HG02623 (cell line): Measurements from ENCODE around the gene SOS1.
A peak's percentile ranks its signal among the peaks of the same experiment; 100 is the strongest.
"Not testable (repeated sequence)": the region's sequence is repeated elsewhere in the genome, so short reads cannot be mapped to it uniquely, and the experiment has no call there.

Experiments used
- ATAC-seq: cut with Tn5 transposase; IDR thresholded peaks from one replicate; pipeline ENCODE4 v1.9.1; 2021; ENCODE audit warnings: moderate library complexity; ENCODE audit not compliant: unreplicated experiment

Gene SOS1

GRCh38 chr2:39120771-39121522 is at the start of gene SOS1:
TSS of gene SOS1 (minus strand) at chr2:39121051. CDS start at chr2:39120422, 629 bp downstream.
- peak; percentile 41 for ATAC-seq

DNA sequence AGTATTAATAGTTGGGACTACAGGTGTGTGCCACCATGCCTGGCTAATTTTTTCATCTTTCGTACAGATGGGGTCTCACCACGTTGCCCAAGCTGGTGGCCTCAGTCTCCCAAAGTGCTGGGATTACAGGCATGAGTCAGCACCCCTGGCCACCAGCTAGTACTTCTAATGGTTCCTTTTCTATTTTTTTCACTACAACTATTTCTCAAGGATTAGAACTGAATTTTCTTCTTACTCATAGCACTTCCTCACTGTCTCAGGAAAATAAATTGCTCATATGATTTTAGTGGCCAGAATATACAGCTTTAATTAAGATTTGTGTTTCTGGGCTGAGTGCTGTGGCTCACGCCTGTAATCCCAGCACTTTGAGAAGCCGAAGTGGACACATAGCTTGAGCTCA is 43.2 kb upstream of the SOS1 start:
- ATAC-seq = no peak

DNA sequence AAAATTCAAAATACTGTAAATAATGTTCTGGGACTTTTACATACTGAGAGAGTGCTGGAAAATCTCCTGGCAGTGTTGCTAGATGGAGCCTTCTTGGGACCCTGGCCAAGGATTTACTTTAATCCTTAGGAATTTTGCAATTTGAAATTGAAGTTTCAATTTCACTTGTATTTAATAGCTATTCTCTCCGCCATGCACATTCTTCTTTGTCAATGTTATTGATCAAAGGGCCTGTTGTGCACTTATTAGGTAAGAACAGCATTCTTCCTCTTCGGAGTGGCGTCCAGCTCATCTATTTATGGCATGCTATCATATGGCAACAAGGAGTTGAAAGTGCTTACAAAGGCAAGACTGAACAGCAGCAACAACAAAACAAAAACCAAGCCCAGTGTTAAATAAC is 40.1 kb upstream of the SOS1 start:
- ATAC-seq = no peak

DNA sequence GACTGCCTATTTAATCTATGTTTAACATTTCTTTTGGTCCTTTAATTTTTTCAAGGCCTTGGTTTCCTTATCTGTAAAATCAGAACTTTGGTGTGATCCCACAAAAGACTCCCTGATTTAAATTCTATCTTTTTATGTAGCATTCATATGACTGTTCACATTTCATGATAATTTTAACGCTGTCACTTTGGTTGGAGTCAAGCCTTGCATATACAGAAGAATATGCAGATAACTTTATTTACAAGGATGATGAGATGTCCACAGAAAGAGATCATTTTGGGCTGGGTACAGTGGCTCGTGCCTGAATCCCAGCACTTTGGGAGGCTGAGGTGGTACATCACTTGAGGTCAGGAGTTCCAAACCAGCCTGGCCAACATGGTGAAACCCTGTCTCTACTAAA is 38.4 kb upstream of the SOS1 start:
- no peak for ATAC-seq

- ATAC-seq = no peak
Observed at GRCh38 chr2:39158351-39158750, 37.5 kb upstream of the SOS1 start.

DNA sequence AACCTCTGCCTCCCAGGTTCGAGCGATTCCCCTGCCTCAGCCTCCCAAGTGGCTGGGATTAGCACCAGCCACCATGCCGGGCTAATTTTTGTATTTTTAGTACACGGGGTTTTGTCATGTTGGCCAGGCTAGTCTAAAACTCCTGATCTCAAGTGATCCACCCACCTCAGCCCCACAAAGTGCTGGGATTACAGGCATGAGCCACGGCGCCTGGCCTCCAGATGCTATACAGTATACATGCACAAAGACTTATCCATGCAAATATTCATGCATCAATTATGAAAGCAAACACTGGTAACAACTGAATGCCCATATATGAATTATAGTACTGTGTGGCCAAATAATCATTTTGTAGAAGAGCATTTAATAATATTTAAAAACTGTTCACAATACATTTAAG is 36.0 kb upstream of the SOS1 start:
- ATAC-seq = no peak

DNA sequence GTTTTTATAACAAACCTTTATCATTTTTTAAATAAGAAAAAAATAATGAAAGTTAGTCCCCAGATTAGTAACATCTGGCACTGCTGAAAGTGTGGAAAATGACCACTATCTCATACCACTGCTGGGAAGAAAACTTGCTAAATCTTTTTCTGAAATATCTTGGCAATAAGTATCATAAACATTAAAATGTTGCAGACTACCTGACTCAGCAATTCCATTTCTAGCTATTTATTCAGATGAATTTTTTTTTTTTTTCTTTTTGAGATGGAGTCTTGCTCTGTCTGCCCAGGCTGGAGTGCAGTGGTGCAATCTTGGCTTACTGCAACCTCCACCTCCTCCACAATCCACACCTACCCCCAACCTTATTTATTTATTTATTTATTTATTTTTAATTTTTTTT is 35.3 kb upstream of the SOS1 start:
- ATAC-seq = no peak

- not testable (repeated sequence) for ATAC-seq
Observed at GRCh38 chr2:39155573-39155972, 34.7 kb upstream of the SOS1 start.

DNA sequence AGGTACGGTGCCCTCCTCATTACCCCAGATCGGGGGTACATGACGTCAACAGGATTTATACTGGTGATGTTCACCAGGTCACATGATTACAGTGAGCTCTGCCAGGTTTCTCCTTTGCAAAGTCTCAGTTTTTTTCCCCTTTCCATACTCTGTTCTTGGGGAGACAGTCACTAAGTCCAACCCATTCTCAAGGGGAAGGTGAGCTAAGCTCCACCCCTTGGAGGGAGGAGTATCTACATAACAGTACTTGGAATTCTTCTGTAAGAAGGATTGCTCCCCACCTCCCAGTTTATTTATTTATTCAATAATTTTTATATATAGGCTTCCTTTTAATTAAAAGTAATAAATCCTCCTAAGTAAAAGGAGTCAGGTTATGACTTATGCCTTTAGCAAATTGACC is 34.1 kb upstream of the SOS1 start:
- ATAC-seq = no peak

DNA sequence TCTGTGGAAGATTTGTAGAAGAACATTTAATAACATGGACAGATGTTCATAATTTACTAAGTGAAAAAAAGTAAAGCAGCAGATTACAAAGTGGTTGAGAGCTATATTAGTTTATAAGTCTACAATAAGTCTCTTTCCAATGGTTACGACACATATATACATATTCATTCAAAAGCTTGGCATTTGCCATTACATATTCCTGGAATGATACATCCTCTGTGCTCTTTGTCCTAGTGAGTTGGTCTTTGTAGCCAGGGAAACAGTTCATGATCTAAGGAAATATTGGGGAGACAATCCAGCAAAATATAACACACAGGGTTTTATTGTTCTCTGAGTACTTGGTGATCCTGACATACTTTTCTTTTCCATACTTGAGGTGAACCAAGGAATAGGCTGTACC is 32.5 kb upstream of the SOS1 start:
- no peak for ATAC-seq

DNA sequence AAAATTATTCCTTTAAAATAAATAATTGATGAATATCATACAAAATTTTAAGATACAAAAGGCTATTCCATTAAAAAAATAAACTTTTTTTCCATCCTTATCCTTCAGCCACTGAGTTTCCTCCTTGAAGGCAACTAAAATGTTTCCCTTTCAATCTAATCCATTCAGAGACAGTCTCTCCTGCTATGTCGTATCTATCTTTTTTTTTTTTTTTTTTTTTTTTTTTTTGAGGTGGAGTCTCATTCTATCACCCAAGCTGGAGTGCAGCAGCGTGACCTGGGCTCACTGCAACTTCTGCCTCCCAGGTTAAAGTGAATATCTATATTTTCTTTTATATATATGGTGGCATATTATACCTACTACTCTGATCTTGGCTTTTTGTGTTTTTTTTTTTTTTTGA is 31.7 kb upstream of the SOS1 start:
- ATAC-seq = no peak

DNA sequence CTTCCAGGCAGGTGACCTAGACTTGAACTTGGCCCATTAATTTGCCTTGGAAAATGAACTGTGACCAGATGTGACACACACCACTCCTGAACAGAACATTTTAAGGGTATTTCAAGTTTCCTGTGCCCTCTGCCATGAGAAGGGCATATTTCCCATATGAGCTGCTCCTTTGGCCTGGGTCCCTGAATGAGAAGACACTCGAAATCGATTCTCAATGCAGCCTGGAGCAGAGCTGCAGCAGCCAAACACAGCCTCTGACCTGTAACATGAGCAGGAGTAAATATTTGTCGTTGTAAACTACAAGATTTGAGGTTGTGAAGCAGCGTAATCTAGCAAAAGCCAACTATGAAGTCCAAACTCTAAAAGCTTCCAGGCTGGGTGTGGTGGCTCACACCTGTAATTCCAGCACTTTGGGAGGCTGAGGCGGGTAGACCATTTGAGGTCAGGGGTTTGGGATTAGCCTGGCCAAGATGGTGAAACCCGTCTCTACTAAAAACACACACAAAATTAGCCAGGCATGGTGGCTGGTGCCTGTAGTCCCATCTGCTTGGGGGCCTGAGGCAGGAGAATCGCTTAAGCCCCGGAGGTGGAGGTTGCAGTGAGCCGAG is 30.1 kb upstream of the SOS1 start:
- no peak for ATAC-seq

GRCh38 chr2:39150102-39150562 is 29.3 kb upstream of the SOS1 start:
- no peak for ATAC-seq

GRCh38 chr2:39146630-39147029 is 25.8 kb upstream of the SOS1 start:
- no peak for ATAC-seq

DNA sequence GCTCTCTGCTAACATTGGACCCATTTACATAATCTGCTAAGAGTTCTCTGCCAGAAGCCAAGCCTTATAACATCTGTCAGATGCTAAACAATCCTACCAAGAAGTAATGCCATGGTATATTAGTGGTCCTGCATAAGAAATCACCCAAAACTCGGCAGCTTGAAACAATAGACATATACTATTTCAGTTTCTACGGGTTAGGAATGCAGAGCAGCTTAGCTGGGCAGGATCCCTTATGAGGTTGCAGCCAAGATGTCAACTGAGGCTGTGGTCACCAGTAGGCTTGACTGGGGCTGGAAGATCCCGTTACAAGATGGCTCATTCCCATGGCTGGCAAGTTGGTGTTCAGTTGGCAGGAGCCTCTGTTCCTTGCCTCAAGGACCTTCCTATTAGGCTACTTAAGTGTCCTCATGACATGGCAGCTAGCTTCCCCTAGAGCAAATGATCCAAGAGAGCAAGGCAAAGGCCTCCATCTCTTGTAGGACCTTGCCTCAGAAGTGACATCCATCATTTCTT is 25.1 kb upstream of the SOS1 start:
- no peak for ATAC-seq

DNA sequence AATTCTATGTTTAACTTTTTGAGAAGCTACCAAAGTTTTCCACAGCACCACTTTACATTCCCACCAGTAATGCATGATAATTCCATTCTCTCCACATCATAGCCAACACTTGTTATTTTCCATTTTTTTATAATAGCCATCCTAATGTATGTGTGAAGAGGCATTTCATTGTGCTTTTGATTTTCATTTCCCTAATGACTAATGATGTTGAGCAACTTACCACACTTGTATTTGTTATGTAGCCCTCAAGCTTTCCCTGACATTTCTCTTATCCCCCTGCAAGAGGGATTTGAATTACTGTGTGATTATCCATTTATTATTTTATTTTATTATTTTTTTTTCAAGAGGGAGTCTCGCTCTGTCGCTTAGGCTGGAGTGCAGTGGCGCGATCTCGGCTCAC is 23.6 kb upstream of the SOS1 start:
- no peak for ATAC-seq

GRCh38 chr2:39142904-39143605 is 22.2 kb upstream of the SOS1 start:
- no peak for ATAC-seq

GRCh38 chr2:39141334-39142271 is 20.8 kb upstream of the SOS1 start:
- no peak for ATAC-seq

GRCh38 chr2:39140948-39141333 is 20.1 kb upstream of the SOS1 start:
- not testable (repeated sequence) for ATAC-seq

GRCh38 chr2:39140322-39140847 is 19.5 kb upstream of the SOS1 start:
- no peak for ATAC-seq
